H1 (cell line): ENCODE measurements around the gene UBD. TPM values are rescaled to one million over a fixed set of nuclear protein-coding genes. Genes with fewer than 3 reads are reported as not detected.

ENCODE experiments used
- CTCF ChIA-PET: fragments of 300-600 bp; sonication (Branson Sonifier 250); formaldehyde crosslinking; loops from one replicate; lab custom pipeline; 2021; ENCODE audit not compliant: partially characterized antibody; lab: Charles Lee
- POLR2A ChIA-PET: fragments of 300-600 bp; sonication (Branson Sonifier 250); formaldehyde crosslinking; loops from one replicate; lab custom pipeline; 2021; ENCODE audit warnings: inconsistent platforms; ENCODE audit not compliant: partially characterized antibody; lab: Charles Lee
- DNase-seq, 2 experiments: peaks; one replicate each; pipeline versions ENCODE4 v3.0.0 to v3.0.0-alpha.2; 2010 to 2022; ENCODE audit warnings: low spot score in 2 of 2, low read depth in 1 of 2, mixed read lengths in 1 of 2
- FAIRE-seq: peaks from 2 replicates; lab custom pipeline; 2011; peaks lifted over from hg19 to GRCh38; lab: Jason Lieb, UNC
- H2AFZ ChIP-seq: 2 replicates; pipeline ENCODE4 v1.8.1; 2012; ENCODE audit warnings: low read length, inconsistent platforms
- H2AK5ac ChIP-seq: 2 replicates; pipeline ENCODE4 v1.6.1; 2013; ENCODE audit warnings: low read depth, low read length
- H2BK120ac ChIP-seq: replicated peaks from 2 replicates; pipeline ENCODE3; 2013; ENCODE audit warnings: low read depth, low read length, inconsistent platforms
- H2BK12ac ChIP-seq: 2 replicates; pipeline ENCODE4 v1.6.1; 2013; ENCODE audit warnings: low read depth, low read length
- H2BK15ac ChIP-seq: 2 replicates; pipeline ENCODE4 v1.6.1; 2013; ENCODE audit warnings: low read length
- H2BK20ac ChIP-seq: 2 replicates; pipeline ENCODE4 v1.6.1; 2013; ENCODE audit warnings: low read length
- H2BK5ac ChIP-seq: 2 replicates; pipeline ENCODE4 v1.6.1; 2013; ENCODE audit warnings: low read depth, low read length
- H3K14ac ChIP-seq: 2 replicates; pipeline ENCODE4 v1.6.1; 2013; ENCODE audit warnings: inconsistent platforms; ENCODE audit not compliant: insufficient read length
- H3K18ac ChIP-seq: 2 replicates; pipeline ENCODE4 v1.6.1; 2013; ENCODE audit warnings: low read length; ENCODE audit errors: extremely low read depth
- H3K23ac ChIP-seq: 2 replicates; pipeline ENCODE4 v1.6.1; 2013; ENCODE audit warnings: inconsistent platforms; ENCODE audit not compliant: insufficient read length
- H3K23me2 ChIP-seq: 2 replicates; pipeline ENCODE4 v1.6.1; 2013; ENCODE audit warnings: low read depth, low read length
- H3K27ac ChIP-seq: 2 replicates; pipeline ENCODE4 v1.6.1; 2011; ENCODE audit warnings: low read depth, low read length, inconsistent platforms
- H3K27me3 ChIP-seq, 4 experiments: replicated peaks in 1 of 4; 1 replicate in 1 of 4; 2 replicates in 3 of 4; pipeline versions ENCODE4 v1.6.1 to v1.8.1; 2011 to 2013; ENCODE audit warnings: low read length in 3 of 4, mild to moderate bottlenecking in 3 of 4, inconsistent platforms in 2 of 4, mixed read lengths in 2 of 4, moderate library complexity in 1 of 4; ENCODE audit not compliant: control insufficient read depth in 3 of 4, insufficient read depth in 3 of 4; ENCODE audit errors: extremely low read depth in 1 of 4
- H3K36me3 ChIP-seq, 4 experiments: 2 replicates each; pipeline versions ENCODE4 v1.6.1 to v1.8.1; 2011 to 2013; ENCODE audit warnings: mild to moderate bottlenecking in 4 of 4, low read length in 3 of 4, moderate library complexity in 2 of 4, control low read depth in 1 of 4, inconsistent platforms in 1 of 4; ENCODE audit not compliant: insufficient read depth in 4 of 4, control insufficient read depth in 2 of 4
- H3K4ac ChIP-seq: replicated peaks from 2 replicates; pipeline ENCODE3; 2013; ENCODE audit warnings: low read length, low read depth, mixed read lengths, inconsistent platforms; ENCODE audit not compliant: insufficient read length
- H3K4me1 ChIP-seq, 4 experiments: replicated peaks in 1 of 4; 1 replicate in 1 of 4; 2 replicates in 3 of 4; pipeline versions ENCODE4 v1.6.1 to v1.8.1; 2011 to 2013; ENCODE audit warnings: low read length in 3 of 4, inconsistent platforms in 2 of 4, mixed read lengths in 1 of 4; ENCODE audit not compliant: insufficient read depth in 4 of 4, control insufficient read depth in 3 of 4
- H3K4me2 ChIP-seq, 2 experiments: 2 replicates each; pipeline versions ENCODE4 v1.6.1 to v1.8.1; 2011 to 2013; ENCODE audit warnings: low read depth in 2 of 2, low read length in 2 of 2, control low read depth in 1 of 2, inconsistent platforms in 1 of 2, mild to moderate bottlenecking in 1 of 2; ENCODE audit not compliant: insufficient read depth in 1 of 2
- H3K4me3 ChIP-seq, 4 experiments: fragments of 200-600, 300-600 bp in 1 of 4; sonication (generic), shearing (Covaris generic), sonication (Bioruptor Twin) in 1 of 4; 2 replicates each; pipeline versions ENCODE4 v1.5.1 to v1.8.1; 2011 to 2016; ENCODE audit warnings: low read length in 4 of 4, low read depth in 3 of 4, control low read depth in 2 of 4, inconsistent platforms in 2 of 4, mild to moderate bottlenecking in 2 of 4, mixed read lengths in 1 of 4, moderate library complexity in 1 of 4; ENCODE audit not compliant: insufficient read depth in 2 of 4; ENCODE audit errors: extremely low read depth in 1 of 4
- H3K56ac ChIP-seq: replicated peaks from 2 replicates; pipeline ENCODE3; 2013; ENCODE audit warnings: low read depth, mild to moderate bottlenecking, mixed read lengths, low read length, inconsistent platforms; ENCODE audit not compliant: insufficient read length
- H3K79me1 ChIP-seq: 2 replicates; pipeline ENCODE4 v1.6.1; 2013; ENCODE audit warnings: low read depth, low read length, control low read depth
- H3K79me2 ChIP-seq, 2 experiments: 2 replicates each; pipeline versions ENCODE4 v1.6.1 to v1.8.1; 2012 to 2013; ENCODE audit warnings: low read length in 2 of 2, mild to moderate bottlenecking in 2 of 2, inconsistent platforms in 1 of 2; ENCODE audit not compliant: insufficient read depth in 2 of 2, control insufficient read depth in 1 of 2
- H3K9ac ChIP-seq, 4 experiments: replicated peaks in 1 of 4; 1 replicate in 1 of 4; 2 replicates in 3 of 4; pipeline versions ENCODE4 v1.6.1 to v1.8.1; 2011 to 2013; ENCODE audit warnings: low read depth in 3 of 4, low read length in 3 of 4, control low read depth in 2 of 4, mild to moderate bottlenecking in 2 of 4, moderate library complexity in 2 of 4, inconsistent platforms in 1 of 4; ENCODE audit errors: extremely low read depth in 1 of 4
- H3K9me3 ChIP-seq, 2 experiments: 2 replicates each; pipeline versions ENCODE4 v1.6.1 to v1.8.1; 2012 to 2013; ENCODE audit warnings: mild to moderate bottlenecking in 2 of 2, moderate library complexity in 2 of 2, control low read depth in 1 of 2, inconsistent platforms in 1 of 2, low read depth in 1 of 2, low read length in 1 of 2, mixed read lengths in 1 of 2; ENCODE audit not compliant: insufficient read depth in 2 of 2
- H4K20me1 ChIP-seq, 2 experiments: replicated peaks in 1 of 2; 2 replicates each; pipeline versions ENCODE3 to v1.8.1; 2011 to 2013; ENCODE audit warnings: inconsistent platforms in 2 of 2, low read length in 2 of 2, mild to moderate bottlenecking in 1 of 2; ENCODE audit not compliant: insufficient read depth in 2 of 2, control insufficient read depth in 1 of 2
- H4K5ac ChIP-seq: 2 replicates; pipeline ENCODE4 v1.6.1; 2013; ENCODE audit warnings: low read length, low read depth, mixed read lengths, inconsistent platforms; ENCODE audit not compliant: insufficient read length
- H4K8ac ChIP-seq: 2 replicates; pipeline ENCODE4 v1.8.0; 2013; ENCODE audit warnings: mild to moderate bottlenecking, moderate library complexity, low read length, inconsistent platforms; ENCODE audit not compliant: insufficient read depth; ENCODE audit errors: extremely low read depth
- H4K91ac ChIP-seq: replicated peaks from 2 replicates; pipeline ENCODE3; 2013; ENCODE audit warnings: low read length, mixed read lengths, inconsistent platforms; ENCODE audit not compliant: insufficient read length
- CTBP2 ChIP-seq: IDR thresholded peaks from 2 replicates; pipeline ENCODE4 v1.7.0; 2011; ENCODE audit warnings: borderline replicate concordance, mild to moderate bottlenecking, moderate library complexity, mixed read lengths, low read length; ENCODE audit not compliant: insufficient read depth, insufficient read length
- MAFK ChIP-seq: IDR thresholded peaks from 2 replicates; pipeline ENCODE4 v1.6.1; 2012; ENCODE audit warnings: low read depth, mild to moderate bottlenecking, improper control_type of control experiment, low read length
- PHF8 ChIP-seq: fragments of 200-600 bp; sonication (generic); conservative IDR thresholded peaks from 2 replicates; pipeline ENCODE4 v1.7.1; 2012; ENCODE audit warnings: low read depth, mild to moderate bottlenecking, inconsistent platforms, low read length, moderate library complexity
- WGBS, 2 experiments: shearing (Covaris generic) in 1 of 2; methylation state at CpG; one replicate each; pipeline versions ENCODE4 v1.1.6 to v1.1.7; 2013 to 2015; ENCODE audit warnings: low lambda C conversion rate in 2 of 2, mixed read lengths in 2 of 2, inconsistent platforms in 1 of 2, low coverage in 1 of 2, missing lambda C conversion rate in 1 of 2; ENCODE audit not compliant: insufficient replicate concordance in 2 of 2, insufficient coverage in 1 of 2, insufficient read length in 1 of 2; ENCODE audit errors: extremely low coverage in 1 of 2, missing lambda C conversion rate in 1 of 2; 5-methylcytosine and 5-hydroxymethylcytosine counted together
- polyA plus RNA-seq, 7 experiments: library from polyadenylated mRNA; depleted of rRNA in 3 of 7; stranded (reverse) in 5 of 7; unstranded in 2 of 7; fragments of >200 nt in 5 of 7; fragments of 200-250 nt in 2 of 7; gene quantifications; 1 replicate in 5 of 7; 2 replicates in 1 of 7; 4 replicates in 1 of 7; pipeline versions ENCODE4 v1.2.1 to v1.2.3, GENCODE V29; 2011 to 2013; ENCODE audit warnings: missing spikeins in 2 of 7, mixed read lengths in 2 of 7
- total RNA-seq: library from RNA; stranded (reverse); fragmentation: NEBNext Ultra II Directional; extraction: Animal tissue kit (Norgen Biotek cat#: 25700); gene quantifications from 2 replicates; pipeline ENCODE4 v1.2.1, GENCODE V29; 2021

The UBD gene
- total and polyA plus RNA-seq, 2 of the 8 experiments (the other 6 are each of a cell fraction or from before 2014, with no cell fraction given): 0.23 TPM; not detected in 1

DNA sequence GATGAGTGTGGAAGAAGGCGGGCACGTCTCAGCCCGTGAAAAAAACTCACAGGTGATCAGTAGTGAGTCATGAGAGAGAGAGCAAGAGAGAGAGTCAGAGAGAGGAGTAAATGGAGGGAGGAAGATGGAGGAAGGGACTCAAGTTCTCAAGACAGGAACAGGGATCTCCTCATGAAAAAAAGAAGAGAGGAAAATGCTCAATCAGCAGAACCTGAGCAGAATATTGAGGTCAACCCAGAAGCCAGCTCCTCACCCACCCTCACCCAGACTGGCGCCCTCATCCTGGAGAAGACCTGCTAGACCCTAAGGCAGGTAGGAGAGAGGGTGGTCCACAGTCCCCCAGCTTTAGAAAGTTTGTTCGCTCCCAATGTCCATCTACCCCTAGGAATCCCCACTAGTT lies 4.8 kb downstream of the UBD start:
- Histone ChIP-seq H3K4me2 (no peak overlapping the region; a peak in 1 of 4 replicates), H2BK20ac (no peak overlapping the region), H4K5ac (no peak overlapping the region), H3K79me1 (no peaks in the 10 kb centered on the region), H3K9me3 (no peaks in the 10 kb centered on the region; a peak in 1 of 4 replicates), H3K23ac (no peak overlapping the region), H2BK15ac (no peak overlapping the region), H3K36me3 (no peaks in the 10 kb centered on the region; a peak in 1 of 8 replicates), H2AFZ (no peak overlapping the region), H4K8ac (no peak overlapping the region), H3K4ac (no peak overlapping the region), H2AK5ac (no peak overlapping the region), H3K9ac (no peak overlapping the region), H3K4me3 (no peak overlapping the region), H3K18ac (no peak overlapping the region), H3K23me2 (peaks cover 11% of the 10 kb centered on the region), H3K14ac (no peak overlapping the region), H4K20me1 (no peaks in the 10 kb centered on the region), H2BK12ac (no peak overlapping the region; the same call in 1 of the 2 replicates), H3K27ac (no peak overlapping the region), H3K56ac (no peak overlapping the region), H4K91ac (no peak overlapping the region), H3K27me3 (peaks cover 26 to 51% (median 45%) of the 10 kb centered on the region in 4 experiments), H3K4me1 (peaks cover 4 to 17% (median 15%) of the 10 kb centered on the region in 4 experiments), H2BK5ac (no peak overlapping the region), H3K79me2 (no peaks in the 10 kb centered on the region), H2BK120ac (no peak overlapping the region)
- TF ChIP-seq MAFK (peak; percentile 14; the same call in 1 of the 2 replicates), CTBP2 (no peak), PHF8 (no peak)
- ChIA-PET POLR2A (interaction anchor here (0.8 kb wide), 1 partner anchor 68 kb away, joined by 3 read pairs; no protein-coding TSS in a partner anchor), CTCF (interaction anchor here (0.8 to 3.5 kb wide), 2 partner anchors 14 to 35 kb away, joined by 3 to 11 read pairs; no protein-coding TSS in a partner anchor)
- FAIRE-seq (no peak), DNase-seq (peak in 1 of 2 experiments; percentile 19)
- 90% methylated on average over 5 of the region's 5 CpGs; no CpG with 5 or more reads in 1 of the 2 experiments for WGBS, 2 experiments
